ENCODE data around the gene GDNF. TPM values are rescaled to one million over a fixed set of nuclear protein-coding genes. Genes with fewer than 3 reads are reported as not detected.
A peak's percentile ranks its signal among the peaks of the same experiment; 100 is the strongest.

GDNF gene
- total RNA-seq, 1 experiment from 2014 or later: 1.4 TPM

DNA sequence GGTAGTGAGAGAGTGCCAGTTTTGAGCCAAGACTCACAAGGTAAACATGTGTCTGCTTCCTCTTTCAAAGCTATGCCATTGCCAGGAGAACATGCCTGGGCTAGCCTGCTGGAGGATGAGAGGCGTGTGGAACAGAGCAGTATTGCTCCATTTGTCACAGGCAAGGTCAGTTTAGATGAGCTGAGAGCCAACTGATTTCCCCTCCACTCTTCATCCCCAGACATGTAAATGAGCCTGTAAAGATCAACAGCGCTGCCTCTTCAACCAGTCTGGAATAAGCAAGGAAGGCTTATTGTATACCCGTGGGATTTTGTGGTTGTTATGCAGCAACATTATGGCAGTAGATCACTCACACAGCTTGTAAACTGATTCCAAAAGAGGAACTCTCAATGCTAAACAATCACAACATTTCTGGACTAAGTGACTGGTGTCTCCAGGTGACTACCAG is 8.2 kb upstream of the GDNF start:
- DNase-seq (ENCODE audit: low read depth): peak; percentile 72

- no peak for DNase-seq (ENCODE audit: low read depth)
These were observed 7.0 kb upstream of the GDNF start for GRCh38 chr5:37846786-37847310.

DNA sequence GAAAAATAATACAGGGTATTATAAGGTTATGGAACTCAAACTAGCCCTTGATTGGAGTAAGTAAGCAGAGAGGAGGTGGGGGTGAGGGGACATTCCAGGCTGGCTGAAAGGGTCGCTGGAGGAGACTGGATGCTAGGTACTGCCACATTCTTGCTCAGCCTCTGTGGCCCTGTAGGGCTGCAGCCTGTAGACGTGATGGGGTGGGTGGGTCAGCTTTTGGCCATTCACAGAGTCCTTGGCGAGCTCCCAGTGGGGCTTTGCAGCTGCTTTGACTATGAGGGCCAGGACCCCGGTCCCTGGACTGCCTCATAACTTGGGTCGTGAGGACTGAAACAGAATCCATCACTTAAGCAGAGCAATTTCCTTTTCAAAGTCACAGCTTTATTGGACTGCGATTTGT is 4.2 kb upstream of the GDNF start:
- DNase-seq (ENCODE audit: low read depth): no peak

DNA sequence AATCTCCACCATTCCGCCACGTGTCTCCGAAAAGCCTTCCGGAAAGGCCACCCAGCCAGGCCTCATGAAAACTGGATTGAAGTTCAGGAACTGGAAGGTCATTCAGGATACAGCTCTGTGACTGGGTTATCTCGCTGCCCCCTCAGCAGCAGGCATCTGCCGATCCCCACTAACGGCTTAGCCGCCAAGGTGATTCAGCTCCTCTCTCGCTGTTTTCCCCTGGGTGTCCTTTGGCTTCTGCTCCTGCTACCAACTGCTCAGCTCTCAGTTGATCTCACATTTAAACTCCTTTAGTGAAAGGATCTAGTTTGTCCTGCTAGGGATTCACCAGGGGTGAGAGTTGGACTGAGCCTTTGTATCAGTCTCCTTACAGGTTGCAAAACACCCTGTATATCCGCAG is 2.2 kb upstream of the GDNF start:
- no peak for DNase-seq (ENCODE audit: low read depth)

DNA sequence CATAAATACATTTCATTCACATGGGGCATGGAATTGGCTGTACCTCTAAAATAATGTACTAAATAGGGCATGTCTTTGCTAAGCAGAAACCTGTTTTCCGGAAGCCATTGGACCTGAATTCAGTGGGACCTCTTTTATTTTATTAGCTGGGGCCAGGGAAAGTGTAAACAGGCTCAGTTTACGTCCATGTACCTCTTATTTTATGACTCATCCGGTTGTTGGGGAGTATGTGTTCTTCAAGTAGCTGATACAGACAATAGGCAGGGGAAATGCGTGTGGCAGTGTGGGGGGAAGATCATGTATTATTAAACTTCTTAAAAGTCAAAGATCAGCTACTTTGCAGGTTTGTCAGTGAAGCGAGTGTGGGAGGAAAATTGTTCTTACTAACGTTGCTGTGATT is 1.4 kb upstream of the GDNF start:
- no peak for DNase-seq (ENCODE audit: low read depth)

- peak; percentile 56 for DNase-seq (ENCODE audit: low read depth)
These were observed 503 bp upstream of the GDNF start for GRCh38 chr5:37840053-37841034.

- no peak for DNase-seq (ENCODE audit: low read depth)
These were observed 904 bp downstream of the GDNF start for GRCh38 chr5:37838933-37839341.

GRCh38 chr5:37838152-37838932 is 1.5 kb downstream of the GDNF start:
- DNase-seq (ENCODE audit: low read depth): no peak

GRCh38 chr5:37837414-37838032 is 2.3 kb downstream of the GDNF start:
- no peak for DNase-seq (ENCODE audit: low read depth)

- DNase-seq (ENCODE audit: low read depth): no peak
These were observed 3.0 kb downstream of the GDNF start for GRCh38 chr5:37836592-37837413.

GRCh38 chr5:37836235-37836591 is 3.6 kb downstream of the GDNF start:
- DNase-seq (ENCODE audit: low read depth): no peak

GRCh38 chr5:37835380-37835973 is 4.4 kb downstream of the GDNF start:
- no peak for DNase-seq (ENCODE audit: low read depth)

GRCh38 chr5:37834542-37835379 is 5.1 kb downstream of the GDNF start:
- DNase-seq (ENCODE audit: low read depth): no peak

GRCh38 chr5:37833990-37834389 is 5.9 kb downstream of the GDNF start:
- DNase-seq (ENCODE audit: low read depth): no peak

GRCh38 chr5:37831821-37832534 is 7.9 kb downstream of the GDNF start:
- DNase-seq (ENCODE audit: low read depth): no peak

DNA sequence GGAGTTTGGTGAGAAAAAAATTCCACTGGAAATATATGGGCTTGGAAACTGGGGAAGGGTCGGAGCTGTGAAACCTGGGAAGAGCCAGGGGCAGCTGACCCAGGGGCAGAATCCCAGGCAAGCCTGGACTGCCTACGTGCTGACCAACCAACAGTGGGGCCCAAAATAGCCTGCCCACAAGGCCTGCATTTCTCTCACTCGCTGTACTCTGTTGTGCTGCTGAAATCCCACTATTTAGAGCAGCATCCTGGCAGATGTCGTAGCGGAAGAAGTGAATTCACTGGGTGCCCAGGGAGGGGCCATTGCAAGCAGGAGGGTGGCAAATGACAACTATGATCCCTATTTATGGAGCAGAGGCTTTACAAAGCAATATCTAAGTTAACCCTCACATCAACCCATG is 9.5 kb downstream of the GDNF start:
- DNase-seq (ENCODE audit: low read depth): no peak

GRCh38 chr5:37825334-37825915 is 14.4 kb downstream of the GDNF start:
- DNase-seq (ENCODE audit: low read depth): no peak

DNA sequence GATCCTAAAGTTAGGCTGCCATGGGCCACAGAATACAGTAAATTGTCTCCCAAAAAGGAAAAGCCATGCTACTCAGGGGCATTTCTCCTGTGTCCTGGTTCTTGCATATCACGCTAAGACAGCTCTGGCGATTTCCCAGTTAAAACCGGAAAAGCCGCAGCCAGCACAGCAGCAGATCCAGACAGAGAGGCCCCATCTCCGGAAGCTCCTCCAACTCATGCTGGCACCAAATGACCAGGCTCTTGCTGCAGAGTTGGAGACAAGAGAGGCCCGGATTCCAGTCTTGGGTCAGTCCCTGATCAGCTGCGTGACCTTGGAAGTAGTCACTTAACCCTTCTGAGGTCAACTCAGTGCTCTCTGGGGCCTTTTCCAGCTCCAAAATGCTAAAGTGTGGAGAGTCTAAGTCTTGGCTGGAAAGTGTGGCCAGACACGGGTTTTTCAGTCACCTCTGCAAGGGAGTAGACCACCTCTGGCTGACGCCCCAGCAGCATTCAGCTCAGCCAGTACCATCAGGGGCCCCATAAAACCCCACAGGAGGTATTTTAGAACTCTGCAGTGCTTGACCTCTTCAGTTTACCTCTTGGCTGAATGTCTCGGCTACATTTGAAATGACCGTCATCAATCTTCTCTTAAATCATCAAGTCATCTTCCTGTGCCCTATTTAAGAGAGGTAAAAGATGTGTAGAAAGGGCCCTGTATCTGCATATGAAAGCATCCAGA is 16.2 kb downstream of the GDNF start:
- no peak for DNase-seq (ENCODE audit: low read depth)

Measured in HT1080 (cell line).